Amygdala (tissue), 56 donors: ENCODE data around the gene KIAA1143.

Source experiments
- DNase-seq, 56 donors: peaks; one replicate each; lab custom pipeline; 2025; lab: John Stamatoyannopoulos, UW

Gene KIAA1143

GRCh38 chr3:44761424-44762169 lies at the start of gene KIAA1143, which contains the start of gene KIF15:
Gene KIAA1143, minus strand, starts transcription at chr3:44761619. Its CDS starts 17 bp downstream, at chr3:44761602.
Gene KIF15, plus strand, starts transcription at chr3:44761794. Its CDS starts 72 bp downstream, at chr3:44761866.
- DNase-seq, result peak; percentile 60 to 97 (median 86)

GRCh38 chr3:44805960-44806359 lies 44.5 kb upstream of the KIAA1143 start:
- DNase-seq, result no peak

GRCh38 chr3:44803298-44803697 lies 41.9 kb upstream of the KIAA1143 start:
- DNase-seq, result no peak

GRCh38 chr3:44802011-44802410 lies 40.6 kb upstream of the KIAA1143 start:
- no peak for DNase-seq

- DNase-seq, result no peak
Observed at GRCh38 chr3:44795197-44795596, 33.8 kb upstream of the KIAA1143 start.

GRCh38 chr3:44782891-44783290 lies 21.5 kb upstream of the KIAA1143 start:
- no peak for DNase-seq

- no peak for DNase-seq
Observed at GRCh38 chr3:44772099-44772442, 10.7 kb upstream of the KIAA1143 start.

GRCh38 chr3:44771424-44772098 lies 10.1 kb upstream of the KIAA1143 start:
- DNase-seq, result no peak

- no peak for DNase-seq
Observed at GRCh38 chr3:44764248-44764647, 2.8 kb upstream of the KIAA1143 start.

- DNase-seq, result no peak
Observed at GRCh38 chr3:44762690-44763089, 1.3 kb upstream of the KIAA1143 start.

- no peak for DNase-seq
Observed at GRCh38 chr3:44762170-44762677, 805 bp upstream of the KIAA1143 start.

GRCh38 chr3:44761101-44761423 lies 357 bp downstream of the KIAA1143 start:
- DNase-seq, result no peak

GRCh38 chr3:44734646-44735168 lies 26.7 kb downstream of the KIAA1143 start:
- no peak for DNase-seq

- DNase-seq, result peak; percentile 1 to 91 (median 76)
Observed at GRCh38 chr3:44729384-44729910, 32.0 kb downstream of the KIAA1143 start, which contains the start of gene ZNF501. Gene ZNF501, plus strand, starts transcription at chr3:44729635. Its CDS starts 4,787 bp downstream, at chr3:44734422.

- no peak for DNase-seq
Observed at GRCh38 chr3:44722103-44722401, 39.4 kb downstream of the KIAA1143 start.

GRCh38 chr3:44721231-44722102 lies 40.0 kb downstream of the KIAA1143 start:
- no peak for DNase-seq

GRCh38 chr3:44712455-44713075 lies 48.9 kb downstream of the KIAA1143 start, which contains the start of gene ZNF502:
Gene ZNF502, plus strand, starts transcription at chr3:44712660. Its CDS starts 7,602 bp downstream, at chr3:44720262.
- DNase-seq, result peak; percentile 13 to 94 (median 78)
